ENCODE data around the gene BNIPL.

The BNIPL gene

GRCh38 chr1:151009674-151010345, 26.6 kb upstream of the BNIPL start:
- Histone ChIP-seq H3K4me3 (replicated peaks; ENCODE audit: insufficient read depth, low read length) (no peak overlapping the region), H3K27ac (replicated peaks) (no peak overlapping the region), H3K27me3 (ENCODE audit: insufficient read depth, poor library complexity, severe bottlenecking) (no peaks in the 10 kb centered on the region)
- no peak for DNase-seq (ENCODE audit: low read depth in 1 of 2, low spot score in 1 of 2)
- TF ChIP-seq CTCF (IDR thresholded peaks at IDR 0.05; ENCODE audit: insufficient read depth, low read length) = no peak

GRCh38 chr1:151010346-151010726, 26.1 kb upstream of the BNIPL start:
- DNase-seq (ENCODE audit: low read depth in 1 of 2, low spot score in 1 of 2) = no peak
- no peak overlapping the region for H3K27ac ChIP-seq (replicated peaks)
- H3K4me3 ChIP-seq (replicated peaks; ENCODE audit: insufficient read depth, low read length) = no peak overlapping the region
- H3K27me3 ChIP-seq (ENCODE audit: insufficient read depth, poor library complexity, severe bottlenecking) = no peaks in the 10 kb centered on the region
- TF ChIP-seq POLR2AphosphoS5 (IDR thresholded peaks at IDR 0.05; ENCODE audit: low read depth) = no peak
- TF ChIP-seq SPI1 (IDR thresholded peaks at IDR 0.05; ENCODE audit: borderline replicate concordance, low read depth) = no peak
- no peak for TF ChIP-seq GABPA (IDR thresholded peaks at IDR 0.05; ENCODE audit: low read depth)
- TF ChIP-seq REST (IDR thresholded peaks at IDR 0.05; ENCODE audit: insufficient replicate concordance, low read depth) = no peak
- no peak for TF ChIP-seq CTCF (IDR thresholded peaks at IDR 0.05; ENCODE audit: insufficient read depth, low read length)

- no peak overlapping the region for H3K4me3 ChIP-seq (replicated peaks; ENCODE audit: insufficient read depth, low read length)
- no peak overlapping the region for H3K27ac ChIP-seq (replicated peaks)
Observed at GRCh38 chr1:151011154-151011850, 25.1 kb upstream of the BNIPL start.

More at GRCh38 chr1:151011154-151011850, 25.1 kb upstream of the BNIPL start:
- no peak for TF ChIP-seq CTCF (IDR thresholded peaks at IDR 0.05; ENCODE audit: insufficient read depth, low read length)
- TF ChIP-seq GABPA (IDR thresholded peaks at IDR 0.05; ENCODE audit: low read depth) = no peak
- peak; percentile 12; the same call in 1 of the 2 replicates for TF ChIP-seq SPI1 (IDR thresholded peaks at IDR 0.05; ENCODE audit: borderline replicate concordance, low read depth)
- no peak for TF ChIP-seq POLR2AphosphoS5 (IDR thresholded peaks at IDR 0.05; ENCODE audit: low read depth)
- no peak for TF ChIP-seq REST (IDR thresholded peaks at IDR 0.05; ENCODE audit: insufficient replicate concordance, low read depth)
- peak in 1 of 2 experiments; percentile 9 for DNase-seq (ENCODE audit: low read depth in 1 of 2, low spot score in 1 of 2)
- no peaks in the 10 kb centered on the region for H3K27me3 ChIP-seq (ENCODE audit: insufficient read depth, poor library complexity, severe bottlenecking)

All from HL-60 (cell line).